ENCODE results near the gene BOLA3.
"Not testable (repeated sequence)": the region's sequence is repeated elsewhere in the genome, so short reads cannot be mapped to it uniquely, and the experiment has no call there.

The BOLA3 gene

GRCh38 chr2:74147727-74148456, at the start of gene BOLA3:
TSS of gene BOLA3 (minus strand) at chr2:74147912. CDS start at chr2:74147874, 38 bp downstream.
- DNase-seq (ENCODE audit: low spot score) = peak; percentile 82

GRCh38 chr2:74197049-74197448, 49.3 kb upstream of the BOLA3 start:
- no peak for DNase-seq (ENCODE audit: low spot score)

GRCh38 chr2:74194799-74195198, 47.1 kb upstream of the BOLA3 start:
- DNase-seq (ENCODE audit: low spot score) = no peak

- DNase-seq (ENCODE audit: low spot score) = no peak
Observed at GRCh38 chr2:74191596-74192380, 44.1 kb upstream of the BOLA3 start.

- DNase-seq (ENCODE audit: low spot score) = no peak
Observed at GRCh38 chr2:74188696-74189095, 41.0 kb upstream of the BOLA3 start.

- no peak for DNase-seq (ENCODE audit: low spot score)
Observed at GRCh38 chr2:74188018-74188601, 40.4 kb upstream of the BOLA3 start.

- not testable (repeated sequence) for DNase-seq (ENCODE audit: low spot score)
Observed at GRCh38 chr2:74186706-74187105, 39.0 kb upstream of the BOLA3 start.

- no peak for DNase-seq (ENCODE audit: low spot score)
Observed at GRCh38 chr2:74186038-74186437, 38.3 kb upstream of the BOLA3 start.

GRCh38 chr2:74183878-74184277, 36.2 kb upstream of the BOLA3 start:
- no peak for DNase-seq (ENCODE audit: low spot score)

GRCh38 chr2:74181739-74182138, 34.0 kb upstream of the BOLA3 start:
- no peak for DNase-seq (ENCODE audit: low spot score)

GRCh38 chr2:74179063-74179865, 31.6 kb upstream of the BOLA3 start:
- no peak for DNase-seq (ENCODE audit: low spot score)

GRCh38 chr2:74178211-74179062, 30.7 kb upstream of the BOLA3 start, which contains the start of gene MOB1A:
TSS of gene MOB1A (minus strand) at chr2:74178879. CDS start at chr2:74178674, 205 bp downstream.
- peak; percentile 96 for DNase-seq (ENCODE audit: low spot score)

GRCh38 chr2:74177696-74178095, 30.0 kb upstream of the BOLA3 start:
- DNase-seq (ENCODE audit: low spot score) = no peak

GRCh38 chr2:74174909-74175308, 27.2 kb upstream of the BOLA3 start:
- no peak for DNase-seq (ENCODE audit: low spot score)

GRCh38 chr2:74168739-74169138, 21.0 kb upstream of the BOLA3 start:
- DNase-seq (ENCODE audit: low spot score) = no peak

GRCh38 chr2:74164761-74165160, 17.0 kb upstream of the BOLA3 start:
- DNase-seq (ENCODE audit: low spot score) = no peak

GRCh38 chr2:74162951-74163350, 15.2 kb upstream of the BOLA3 start:
- no peak for DNase-seq (ENCODE audit: low spot score)

GRCh38 chr2:74155830-74156229, 8.1 kb upstream of the BOLA3 start:
- no peak for DNase-seq (ENCODE audit: low spot score)

- DNase-seq (ENCODE audit: low spot score) = no peak
Observed at GRCh38 chr2:74152954-74153353, 5.2 kb upstream of the BOLA3 start.

GRCh38 chr2:74149570-74150319, 2.0 kb upstream of the BOLA3 start:
- DNase-seq (ENCODE audit: low spot score) = no peak

GRCh38 chr2:74149247-74149525, 1.5 kb upstream of the BOLA3 start:
- no peak for DNase-seq (ENCODE audit: low spot score)

Measured in COLO829 (cell line).